Trophoblast cell (in vitro differentiated cells and primary cell): ENCODE results near the gene MYO10.

Experiments
- DNase-seq, 2 donors: peaks; one replicate each; pipeline ENCODE4 v3.0.0-alpha.2; 2016
- H2AFZ ChIP-seq: 2 replicates; pipeline ENCODE4 v1.6.1; 2013; ENCODE audit warnings: low read length, moderate library complexity, mild to moderate bottlenecking; ENCODE audit not compliant: insufficient read depth, poor library complexity
- H2AK5ac ChIP-seq: 2 replicates; pipeline ENCODE4 v1.6.1; 2013; ENCODE audit warnings: mild to moderate bottlenecking, low read length
- H2BK120ac ChIP-seq: 2 replicates; pipeline ENCODE4 v1.6.1; 2013; ENCODE audit warnings: low read length, mild to moderate bottlenecking, moderate library complexity; ENCODE audit not compliant: insufficient read depth, poor library complexity
- H2BK12ac ChIP-seq: 2 replicates; pipeline ENCODE4 v1.6.1; 2013; ENCODE audit warnings: mild to moderate bottlenecking, low read length, moderate library complexity
- H2BK5ac ChIP-seq: 2 replicates; pipeline ENCODE4 v1.6.1; 2013; ENCODE audit warnings: low read length, low read depth, moderate library complexity, mild to moderate bottlenecking; ENCODE audit not compliant: poor library complexity
- H3K14ac ChIP-seq: 2 replicates; pipeline ENCODE4 v1.6.1; 2013; ENCODE audit warnings: mild to moderate bottlenecking, low read length
- H3K18ac ChIP-seq: 2 replicates; pipeline ENCODE4 v1.6.1; 2013; ENCODE audit warnings: mild to moderate bottlenecking, low read length
- H3K23ac ChIP-seq: 2 replicates; pipeline ENCODE4 v1.6.1; 2013; ENCODE audit warnings: low read length
- H3K27ac ChIP-seq: 2 replicates; pipeline ENCODE4 v1.5.1; 2013; ENCODE audit warnings: low read depth, mild to moderate bottlenecking, inconsistent platforms, low read length, moderate library complexity
- H3K27me3 ChIP-seq: 2 replicates; pipeline ENCODE4 v1.6.1; 2013; ENCODE audit warnings: inconsistent platforms, mild to moderate bottlenecking, low read length, moderate library complexity; ENCODE audit not compliant: insufficient read depth
- H3K36me3 ChIP-seq, 2 experiments: 1 replicate in 1 of 2; 2 replicates in 1 of 2; pipeline ENCODE4 v1.6.1; 2013; ENCODE audit warnings: low read length in 2 of 2, mild to moderate bottlenecking in 2 of 2, moderate library complexity in 1 of 2; ENCODE audit not compliant: insufficient read depth in 2 of 2, control insufficient read depth in 1 of 2
- H3K4ac ChIP-seq: 2 replicates; pipeline ENCODE4 v1.6.1; 2013; ENCODE audit warnings: low read depth, mild to moderate bottlenecking, low read length, moderate library complexity
- H3K4me1 ChIP-seq, 2 experiments: 1 replicate in 1 of 2; 2 replicates in 1 of 2; pipeline ENCODE4 v1.6.1; 2013; ENCODE audit warnings: low read length in 2 of 2, mild to moderate bottlenecking in 2 of 2, moderate library complexity in 1 of 2; ENCODE audit not compliant: insufficient read depth in 2 of 2, control insufficient read depth in 1 of 2
- H3K4me2 ChIP-seq: 2 replicates; pipeline ENCODE4 v1.6.1; 2013; ENCODE audit warnings: inconsistent platforms, mild to moderate bottlenecking, low read length, moderate library complexity
- H3K4me3 ChIP-seq: 2 replicates; pipeline ENCODE4 v1.5.1; 2013; ENCODE audit warnings: mild to moderate bottlenecking, low read depth, low read length, inconsistent platforms
- H3K79me1 ChIP-seq: one replicate; pipeline ENCODE4 v1.6.1; 2013; ENCODE audit warnings: low read length
- H3K79me2 ChIP-seq: 2 replicates; pipeline ENCODE4 v1.6.1; 2013; ENCODE audit warnings: low read length, mild to moderate bottlenecking; ENCODE audit not compliant: control insufficient read depth, insufficient read depth, poor library complexity
- H3K9ac ChIP-seq: 2 replicates; pipeline ENCODE4 v1.6.1; 2013; ENCODE audit warnings: mild to moderate bottlenecking, low read length
- H3K9me3 ChIP-seq: 2 replicates; pipeline ENCODE4 v1.6.1; 2013; ENCODE audit warnings: low read depth, mild to moderate bottlenecking, control low read depth, inconsistent platforms, low read length; ENCODE audit not compliant: insufficient read depth
- H4K12ac ChIP-seq: 2 replicates; pipeline ENCODE4 v1.6.1; 2013; ENCODE audit warnings: low read depth, mild to moderate bottlenecking, low read length, moderate library complexity
- H4K8ac ChIP-seq: 2 replicates; pipeline ENCODE4 v1.6.1; 2013; ENCODE audit warnings: low read depth, mild to moderate bottlenecking, low read length, moderate library complexity
- H4K91ac ChIP-seq: one replicate; pipeline ENCODE4 v1.6.1; 2013; ENCODE audit warnings: low read depth, mild to moderate bottlenecking, low read length, moderate library complexity
- WGBS: extraction: QIAGEN DNeasy Blood & Tissue Kit; methylation state at CpG from one replicate; pipeline ENCODE4 v1.1.7; 2013; ENCODE audit warnings: missing lambda C conversion rate; ENCODE audit not compliant: insufficient read length, insufficient coverage; ENCODE audit errors: extremely low coverage; 5-methylcytosine and 5-hydroxymethylcytosine counted together

MYO10 gene

GRCh38 chr5:16757146-16757545 is 178.9 kb downstream of the MYO10 start:
- Histone ChIP-seq H3K27ac (peak overlapping the region; percentile 10), H3K36me3 (peaks cover 12 to 21% of the 10 kb centered on the region in 2 experiments), H3K18ac (no peak overlapping the region), H3K79me1 (no peaks in the 10 kb centered on the region), H3K27me3 (no peaks in the 10 kb centered on the region), H4K91ac (no peak overlapping the region), H2BK120ac (no peak overlapping the region), H3K79me2 (no peaks in the 10 kb centered on the region), H3K4me2 (no peak overlapping the region), H3K4ac (no peak overlapping the region), H3K9ac (no peak overlapping the region), H3K23ac (no peak overlapping the region), H3K4me3 (no peak overlapping the region), H2BK12ac (no peak overlapping the region), H2BK5ac (no peak overlapping the region), H3K9me3 (no peaks in the 10 kb centered on the region), H3K4me1 (no peaks in the 10 kb centered on the region), H3K14ac (no peak overlapping the region), H2AFZ (no peak overlapping the region), H4K8ac (no peak overlapping the region), H2AK5ac (no peak overlapping the region), H4K12ac (no peak overlapping the region)
- no peak for DNase-seq
- no CpG with 5 or more reads among the region's 6 CpGs for WGBS

- Histone ChIP-seq H3K4me1 (no peaks in the 10 kb centered on the region), H2AK5ac (no peak overlapping the region), H2BK120ac (no peak overlapping the region), H3K23ac (no peak overlapping the region), H3K27ac (no peak overlapping the region), H2BK12ac (no peak overlapping the region), H3K27me3 (no peaks in the 10 kb centered on the region), H4K12ac (no peak overlapping the region), H3K4ac (no peak overlapping the region), H3K9ac (no peak overlapping the region), H3K79me1 (no peaks in the 10 kb centered on the region), H3K9me3 (no peaks in the 10 kb centered on the region), H3K14ac (no peak overlapping the region), H2BK5ac (no peak overlapping the region), H3K4me2 (no peak overlapping the region), H4K8ac (no peak overlapping the region), H2AFZ (no peak overlapping the region), H3K18ac (no peak overlapping the region), H3K36me3 (peaks cover 12 to 21% of the 10 kb centered on the region in 2 experiments), H4K91ac (no peak overlapping the region), H3K79me2 (no peaks in the 10 kb centered on the region), H3K4me3 (no peak overlapping the region)
- no CpG with 5 or more reads among the region's 7 CpGs for WGBS
- no peak for DNase-seq
Measured at GRCh38 chr5:16756692-16757091, 179.4 kb downstream of the MYO10 start.

- no peak overlapping the region for H4K12ac ChIP-seq
- no peak overlapping the region for H2BK12ac ChIP-seq
- no peak overlapping the region for H3K4me2 ChIP-seq
- DNase-seq: no peak
- H3K79me1 ChIP-seq: no peaks in the 10 kb centered on the region
- H3K14ac ChIP-seq: no peak overlapping the region
- no peaks in the 10 kb centered on the region for H3K9me3 ChIP-seq
- WGBS: 100% methylated on average over 1 of the region's 2 CpGs
- H4K8ac ChIP-seq: no peak overlapping the region
- H2BK5ac ChIP-seq: no peak overlapping the region
- no peak overlapping the region for H3K18ac ChIP-seq
- H3K4me1 ChIP-seq: no peaks in the 10 kb centered on the region
- H2AFZ ChIP-seq: no peak overlapping the region
- H2BK120ac ChIP-seq: no peak overlapping the region
- no peak overlapping the region for H3K4ac ChIP-seq
- H3K9ac ChIP-seq: no peak overlapping the region
- no peak overlapping the region for H2AK5ac ChIP-seq
- no peak overlapping the region for H4K91ac ChIP-seq
- H3K4me3 ChIP-seq: no peak overlapping the region
- H3K36me3 ChIP-seq: peaks cover 6 to 16% of the 10 kb centered on the region in 2 experiments
- no peak overlapping the region for H3K27ac ChIP-seq
- no peaks in the 10 kb centered on the region for H3K79me2 ChIP-seq
- no peak overlapping the region for H3K23ac ChIP-seq
- no peaks in the 10 kb centered on the region for H3K27me3 ChIP-seq
Measured at GRCh38 chr5:16755641-16756040, 180.4 kb downstream of the MYO10 start.

- Histone ChIP-seq H3K4me2 (no peak overlapping the region), H3K79me2 (no peaks in the 10 kb centered on the region), H3K9ac (no peak overlapping the region), H3K14ac (no peak overlapping the region), H4K91ac (no peak overlapping the region), H3K4me3 (no peak overlapping the region), H2AK5ac (no peak overlapping the region), H3K9me3 (no peaks in the 10 kb centered on the region), H3K23ac (no peak overlapping the region), H3K18ac (no peak overlapping the region), H3K27ac (no peak overlapping the region), H4K12ac (no peak overlapping the region), H3K79me1 (no peaks in the 10 kb centered on the region), H3K4ac (no peak overlapping the region), H3K4me1 (peaks cover 0 to 3% of the 10 kb centered on the region in 2 experiments), H2BK120ac (no peak overlapping the region), H3K36me3 (peaks cover 5 to 14% of the 10 kb centered on the region in 2 experiments), H3K27me3 (no peaks in the 10 kb centered on the region), H2BK12ac (no peak overlapping the region), H2BK5ac (no peak overlapping the region), H4K8ac (no peak overlapping the region), H2AFZ (no peak overlapping the region)
- no CpG with 5 or more reads among the region's 3 CpGs for WGBS
- DNase-seq: no peak
Measured at GRCh38 chr5:16754601-16755000, 181.5 kb downstream of the MYO10 start.
